Measurements from ENCODE around the gene TSEN54.

TSEN54 gene

GRCh38 chr17:75490953-75491649 is 25.2 kb upstream of the TSEN54 start:
- no peaks in the 10 kb centered on the region; the same call in 1 of the 2 replicates for H3K36me3 ChIP-seq (ENCODE audit: low read depth)
- H3K27ac ChIP-seq (ENCODE audit: poor library complexity, severe bottlenecking), result no peak overlapping the region
- TF ChIP-seq CTCF (IDR thresholded peaks at IDR 0.05; ENCODE audit: poor library complexity, severe bottlenecking), result no peak
- no peak overlapping the region for H3K4me3 ChIP-seq (ENCODE audit: severe bottlenecking)
- no peaks in the 10 kb centered on the region for H3K27me3 ChIP-seq (ENCODE audit: insufficient read depth, poor library complexity, severe bottlenecking)
- DNase-seq (ENCODE audit: low spot score) (no peak), ATAC-seq (ENCODE audit: low read depth) (no peak)
- no peaks in the 10 kb centered on the region for H3K9me3 ChIP-seq (ENCODE audit: severe bottlenecking)
- no peaks in the 10 kb centered on the region for H3K4me1 ChIP-seq (ENCODE audit: insufficient read depth, poor library complexity, severe bottlenecking)

GRCh38 chr17:75491680-75492079 is 24.6 kb upstream of the TSEN54 start:
- Histone ChIP-seq H3K27me3 (ENCODE audit: insufficient read depth, poor library complexity, severe bottlenecking) (no peaks in the 10 kb centered on the region), H3K27ac (ENCODE audit: poor library complexity, severe bottlenecking) (no peak overlapping the region), H3K9me3 (ENCODE audit: severe bottlenecking) (no peaks in the 10 kb centered on the region), H3K36me3 (ENCODE audit: low read depth) (peaks cover 5% of the 10 kb centered on the region; the same call in 1 of the 2 replicates), H3K4me3 (ENCODE audit: severe bottlenecking) (no peak overlapping the region), H3K4me1 (ENCODE audit: insufficient read depth, poor library complexity, severe bottlenecking) (no peaks in the 10 kb centered on the region)
- TF ChIP-seq CTCF (IDR thresholded peaks at IDR 0.05; ENCODE audit: poor library complexity, severe bottlenecking), result no peak
- DNase-seq (ENCODE audit: low spot score), result no peak
- no peak for ATAC-seq (ENCODE audit: low read depth)

- Histone ChIP-seq H3K4me1 (ENCODE audit: insufficient read depth, poor library complexity, severe bottlenecking) (no peaks in the 10 kb centered on the region), H3K27ac (ENCODE audit: poor library complexity, severe bottlenecking) (no peak overlapping the region), H3K27me3 (ENCODE audit: insufficient read depth, poor library complexity, severe bottlenecking) (no peaks in the 10 kb centered on the region), H3K36me3 (ENCODE audit: low read depth) (peaks cover 9% of the 10 kb centered on the region; the same call in 1 of the 2 replicates), H3K9me3 (ENCODE audit: severe bottlenecking) (no peaks in the 10 kb centered on the region), H3K4me3 (ENCODE audit: severe bottlenecking) (no peak overlapping the region)
- no peak for TF ChIP-seq CTCF (IDR thresholded peaks at IDR 0.05; ENCODE audit: poor library complexity, severe bottlenecking)
- DNase-seq (ENCODE audit: low spot score) (no peak), ATAC-seq (ENCODE audit: low read depth) (no peak)
These were observed 23.7 kb upstream of the TSEN54 start for GRCh38 chr17:75492555-75493168.

GRCh38 chr17:75493476-75494129 is 22.7 kb upstream of the TSEN54 start:
- DNase-seq (ENCODE audit: low spot score), result no peak
- Histone ChIP-seq H3K36me3 (ENCODE audit: low read depth) (peaks cover 10% of the 10 kb centered on the region; the same call in 1 of the 2 replicates), H3K4me1 (ENCODE audit: insufficient read depth, poor library complexity, severe bottlenecking) (no peaks in the 10 kb centered on the region), H3K9me3 (ENCODE audit: severe bottlenecking) (no peaks in the 10 kb centered on the region), H3K27me3 (ENCODE audit: insufficient read depth, poor library complexity, severe bottlenecking) (no peaks in the 10 kb centered on the region), H3K27ac (ENCODE audit: poor library complexity, severe bottlenecking) (no peak overlapping the region), H3K4me3 (ENCODE audit: severe bottlenecking) (no peak overlapping the region)
- no peak for TF ChIP-seq CTCF (IDR thresholded peaks at IDR 0.05; ENCODE audit: poor library complexity, severe bottlenecking)
- ATAC-seq (ENCODE audit: low read depth), result no peak
